Skin of body (tissue), 2 donors: ENCODE data around the gene ZC3H18. TPM values are rescaled to one million over a fixed set of nuclear protein-coding genes. Genes with fewer than 3 reads are reported as not detected.

Experiments used
- DNase-seq: peaks from one replicate; lab custom pipeline; 2025; lab: John Stamatoyannopoulos, UW
- total RNA-seq: library from RNA; depleted of rRNA; stranded (reverse); fragments of >200 nt; gene quantifications from one replicate; pipeline ENCODE4 v1.2.3, GENCODE V29; 2014

Gene ZC3H18
- total RNA-seq, 1 donor from 2014 or later, result 13.6 TPM

DNA sequence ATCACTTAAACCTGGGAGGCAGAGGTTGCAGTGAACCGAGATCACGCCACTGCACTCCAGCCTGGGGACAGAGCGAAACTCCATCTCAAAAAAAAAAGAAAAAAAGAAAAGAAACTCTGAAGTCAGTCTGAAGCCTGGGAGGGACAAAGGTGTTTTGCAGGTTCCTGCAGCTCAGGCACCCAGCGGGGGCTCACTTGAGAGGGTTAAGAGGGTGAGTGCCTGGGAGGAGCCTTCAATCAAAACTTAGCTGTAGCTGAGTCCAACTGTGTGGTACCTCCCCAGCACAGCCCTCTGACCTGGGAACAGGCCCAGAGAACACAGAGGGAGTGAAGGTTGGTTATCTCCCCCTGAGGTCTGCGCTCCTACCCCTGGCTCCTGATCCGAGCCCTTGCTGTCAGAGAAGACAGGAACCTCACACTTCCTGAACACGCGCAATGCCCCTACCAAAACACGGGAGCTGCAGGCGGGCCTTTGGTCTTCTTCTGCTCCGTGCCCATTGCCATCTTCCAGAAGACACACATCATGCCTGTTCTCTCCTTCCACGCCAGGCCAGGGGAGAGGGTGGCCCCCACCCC lies 20.4 kb upstream of the ZC3H18 start:
- DNase-seq, result no peak

DNA sequence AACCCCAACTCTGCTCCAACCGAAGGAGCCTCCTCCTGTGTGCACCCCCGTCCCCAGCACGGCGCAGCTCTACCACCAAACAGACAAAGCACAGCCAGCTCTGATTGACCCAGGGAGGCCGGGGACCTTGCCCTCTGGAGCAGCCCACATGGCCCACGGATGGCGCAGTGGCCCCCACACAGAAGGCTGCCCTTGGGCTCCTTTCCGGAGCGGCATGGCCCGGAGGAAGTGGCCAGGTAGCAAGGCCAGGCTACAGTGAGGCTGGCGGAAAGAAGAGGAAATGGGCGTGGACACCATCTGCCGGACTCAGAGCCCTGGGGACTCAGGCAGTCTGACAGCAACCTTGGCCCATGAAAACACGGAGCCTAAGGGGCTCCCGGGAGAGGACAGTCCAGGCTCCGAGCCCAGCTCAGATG lies 19.9 kb upstream of the ZC3H18 start:
- DNase-seq, result peak; percentile 24

DNA sequence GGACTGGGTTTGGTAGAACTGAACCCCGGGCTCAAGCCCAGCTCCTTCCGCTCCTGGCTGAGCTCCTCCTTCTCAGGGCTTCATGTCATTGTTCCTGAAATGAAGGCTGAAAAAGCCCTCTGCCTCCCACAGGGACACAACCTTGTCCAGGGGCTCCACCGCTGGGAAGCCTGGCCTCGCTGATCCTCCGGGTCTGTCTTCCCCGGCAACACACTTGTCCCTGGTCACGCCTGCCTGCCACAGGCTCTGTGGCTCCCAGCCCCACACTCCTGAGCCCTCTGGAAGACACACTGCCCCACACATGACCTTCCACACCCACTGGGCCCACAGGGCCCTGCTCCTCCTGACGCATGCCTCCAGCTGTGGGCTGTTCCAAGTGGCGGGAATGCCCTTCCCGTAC lies 18.0 kb upstream of the ZC3H18 start:
- no peak for DNase-seq

DNA sequence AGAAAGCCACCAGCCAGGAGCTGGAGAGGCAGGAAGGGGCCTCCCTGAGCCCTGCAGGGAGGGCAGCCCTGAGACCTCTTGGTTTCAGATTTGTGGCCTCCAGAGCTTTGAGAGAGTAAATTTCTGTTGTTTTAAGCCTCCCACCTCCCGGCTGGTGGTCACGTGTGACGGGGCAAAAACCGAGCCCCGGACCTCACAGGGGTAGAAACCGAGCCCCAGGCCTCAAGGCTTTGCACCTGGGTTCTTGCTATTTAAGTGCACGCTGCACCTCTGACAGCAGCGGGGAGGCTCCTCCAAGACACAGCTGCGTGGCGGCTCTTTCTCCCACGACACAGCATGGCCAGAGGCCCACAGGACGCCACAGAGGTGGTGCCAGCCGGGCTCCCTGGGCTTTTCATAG lies 17.4 kb upstream of the ZC3H18 start:
- DNase-seq, result no peak

DNA sequence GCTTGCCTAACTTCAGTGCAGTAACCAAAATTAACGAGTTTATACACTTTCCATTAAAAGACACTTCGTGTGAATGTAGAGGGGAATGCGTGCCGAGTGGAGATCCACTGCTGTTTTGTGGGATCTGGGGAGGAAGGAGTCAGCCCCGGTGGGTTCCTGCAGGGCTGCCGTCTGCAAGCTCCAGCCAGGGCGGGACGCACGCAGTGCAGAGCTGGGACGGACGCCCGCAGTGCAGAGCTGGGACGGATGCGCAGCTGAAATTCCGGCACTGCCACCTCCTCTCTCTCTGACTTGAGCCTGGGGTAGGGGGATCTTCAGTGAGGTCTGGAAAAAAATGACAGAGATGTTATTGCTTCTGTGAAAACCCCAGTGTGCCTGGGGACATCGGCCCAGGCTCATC lies 16.5 kb upstream of the ZC3H18 start:
- DNase-seq, result no peak

DNA sequence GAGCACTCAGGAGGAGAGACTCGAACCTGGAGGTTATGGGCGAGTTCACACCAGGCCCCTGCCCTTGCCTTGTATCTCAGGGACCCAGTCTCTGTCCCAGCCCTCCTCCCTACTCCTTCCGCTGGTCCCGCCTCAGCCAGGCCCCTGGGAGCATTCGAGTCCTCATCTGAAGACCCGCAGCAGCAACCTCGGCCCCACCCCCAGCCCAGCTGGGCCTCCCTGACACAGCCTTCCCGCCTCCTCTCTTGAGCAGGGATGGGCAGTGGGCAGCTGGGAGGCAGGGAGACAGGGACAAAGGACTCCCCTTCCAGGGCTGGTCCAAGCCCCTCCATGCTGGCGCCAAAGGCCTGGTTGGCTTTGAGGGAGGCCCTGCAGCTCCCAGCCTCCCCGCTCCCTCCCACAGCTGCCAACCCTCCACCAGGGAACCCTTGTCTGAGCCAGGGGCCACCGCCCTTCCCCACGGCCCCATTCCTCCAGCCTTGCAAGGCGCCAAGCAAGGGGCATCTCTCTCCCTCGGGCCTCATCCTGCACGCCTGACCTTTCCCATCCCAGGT lies 15.4 kb upstream of the ZC3H18 start:
- no peak for DNase-seq

DNA sequence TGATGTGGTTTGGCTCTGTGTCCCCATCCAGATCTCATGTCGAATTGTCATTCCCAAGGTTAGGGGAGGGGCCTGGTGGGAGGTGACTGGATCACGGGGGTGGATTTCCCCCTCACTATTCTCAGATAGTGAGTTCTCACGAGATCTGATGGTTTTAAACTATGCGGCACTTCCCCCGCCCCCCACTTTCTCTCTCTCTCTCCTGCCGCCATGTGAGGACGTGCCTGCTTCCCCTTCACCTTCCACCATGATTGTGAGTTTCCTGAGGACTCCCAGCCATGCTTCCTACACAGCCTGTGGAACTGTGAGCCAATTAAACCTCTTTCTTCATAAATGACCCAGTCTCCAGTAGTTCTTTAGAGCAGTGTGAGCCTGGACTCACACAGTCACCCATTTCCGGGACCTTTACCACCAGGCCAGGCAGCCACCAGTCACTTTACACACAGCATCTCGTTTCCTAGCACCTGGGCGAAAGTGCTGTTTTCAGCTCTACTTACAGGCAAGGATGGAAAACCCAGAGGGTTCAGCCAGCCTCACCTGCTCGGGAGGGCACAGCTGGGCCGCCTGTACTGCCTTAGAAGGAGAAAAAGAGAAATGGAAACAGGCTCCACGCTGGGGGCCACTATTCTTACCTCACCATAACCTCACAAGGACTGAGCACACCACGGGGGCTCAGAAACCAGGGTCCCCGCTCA lies 13.8 kb upstream of the ZC3H18 start:
- DNase-seq, result no peak

DNA sequence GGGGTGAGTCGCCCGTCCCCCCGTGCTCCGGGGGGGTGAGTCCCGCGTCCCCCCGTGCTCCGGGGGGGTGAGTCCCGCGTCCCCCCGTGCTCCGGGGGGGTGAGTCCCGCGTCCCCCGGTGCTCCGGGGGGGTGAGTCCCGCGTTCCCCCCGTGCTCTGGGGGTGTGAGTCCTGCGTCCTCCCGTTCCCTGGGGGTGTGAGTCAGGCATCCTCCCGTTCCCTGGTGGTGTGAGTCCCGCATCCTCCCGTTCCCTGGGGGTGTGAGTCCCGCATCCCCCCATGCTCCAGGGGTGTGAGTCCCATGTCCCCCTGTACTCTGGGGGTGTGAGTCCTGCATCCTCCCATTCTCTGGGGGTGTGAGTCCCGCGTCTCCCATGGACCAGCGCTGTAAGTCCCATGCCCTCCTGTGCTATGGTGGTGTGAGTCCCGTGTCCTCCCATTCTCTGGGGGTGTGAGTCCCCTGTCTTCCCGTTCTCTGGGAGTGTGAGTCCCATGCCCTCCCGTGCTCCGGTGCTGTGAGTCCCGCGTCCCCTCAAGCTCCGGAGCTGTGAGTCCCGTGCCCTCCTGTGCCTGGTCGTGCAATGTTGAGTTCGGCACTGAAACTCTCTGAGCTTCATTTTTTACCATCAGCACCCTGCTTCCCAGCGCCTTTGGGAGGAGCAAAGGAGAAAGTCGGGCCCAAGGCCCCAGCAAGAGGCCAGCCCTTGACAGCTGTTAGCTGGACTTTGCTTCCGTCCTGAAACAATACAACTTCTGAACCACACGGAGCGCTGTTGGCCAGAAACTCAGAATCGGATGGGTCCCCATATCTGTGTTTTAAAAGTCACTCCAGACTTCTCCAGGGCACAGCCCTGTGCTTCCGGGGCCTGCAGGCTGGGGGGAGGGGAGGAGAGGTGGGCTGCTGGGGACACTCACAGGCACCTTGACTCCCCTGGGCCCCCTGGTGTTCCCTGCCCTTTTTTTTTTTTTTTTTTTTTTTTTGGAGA lies 11.5 kb upstream of the ZC3H18 start:
- peak; percentile 53 for DNase-seq

DNA sequence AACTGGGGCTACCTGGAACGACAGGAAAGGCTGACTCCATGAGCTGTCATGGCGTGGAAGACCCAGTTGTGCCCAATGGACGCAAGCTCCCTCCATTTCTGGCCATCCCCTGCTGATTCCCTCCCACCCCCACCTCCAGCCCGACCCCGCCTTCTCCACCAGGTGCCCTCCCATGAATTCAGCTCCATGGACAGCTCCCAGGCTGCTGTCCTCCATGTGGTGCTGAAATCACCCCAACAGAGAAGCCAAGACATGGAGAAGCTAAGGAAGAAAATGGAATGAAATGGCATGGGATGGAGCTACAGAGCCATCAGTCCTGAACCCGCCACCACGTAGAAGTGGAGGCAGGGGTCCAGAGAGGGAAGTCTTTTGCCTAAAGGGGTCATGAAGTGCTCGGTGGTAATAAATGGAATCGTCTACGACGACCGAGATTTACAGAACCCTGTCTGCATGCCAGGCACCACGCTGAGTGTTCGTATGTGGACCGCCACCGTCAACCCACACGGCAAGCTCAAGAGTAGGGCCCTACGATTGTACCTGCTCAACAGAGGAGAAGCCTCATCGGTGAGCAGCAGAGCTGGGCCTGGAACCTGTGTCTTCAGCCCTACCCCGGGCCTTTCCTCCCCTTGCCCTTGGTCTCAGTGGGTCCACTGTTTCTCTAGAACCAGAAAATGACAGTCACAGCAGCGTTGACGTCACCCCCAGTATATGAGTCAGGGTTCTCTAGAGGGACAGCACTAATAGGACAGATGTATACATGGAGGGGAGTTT lies 9.3 kb upstream of the ZC3H18 start:
- DNase-seq, result no peak

DNA sequence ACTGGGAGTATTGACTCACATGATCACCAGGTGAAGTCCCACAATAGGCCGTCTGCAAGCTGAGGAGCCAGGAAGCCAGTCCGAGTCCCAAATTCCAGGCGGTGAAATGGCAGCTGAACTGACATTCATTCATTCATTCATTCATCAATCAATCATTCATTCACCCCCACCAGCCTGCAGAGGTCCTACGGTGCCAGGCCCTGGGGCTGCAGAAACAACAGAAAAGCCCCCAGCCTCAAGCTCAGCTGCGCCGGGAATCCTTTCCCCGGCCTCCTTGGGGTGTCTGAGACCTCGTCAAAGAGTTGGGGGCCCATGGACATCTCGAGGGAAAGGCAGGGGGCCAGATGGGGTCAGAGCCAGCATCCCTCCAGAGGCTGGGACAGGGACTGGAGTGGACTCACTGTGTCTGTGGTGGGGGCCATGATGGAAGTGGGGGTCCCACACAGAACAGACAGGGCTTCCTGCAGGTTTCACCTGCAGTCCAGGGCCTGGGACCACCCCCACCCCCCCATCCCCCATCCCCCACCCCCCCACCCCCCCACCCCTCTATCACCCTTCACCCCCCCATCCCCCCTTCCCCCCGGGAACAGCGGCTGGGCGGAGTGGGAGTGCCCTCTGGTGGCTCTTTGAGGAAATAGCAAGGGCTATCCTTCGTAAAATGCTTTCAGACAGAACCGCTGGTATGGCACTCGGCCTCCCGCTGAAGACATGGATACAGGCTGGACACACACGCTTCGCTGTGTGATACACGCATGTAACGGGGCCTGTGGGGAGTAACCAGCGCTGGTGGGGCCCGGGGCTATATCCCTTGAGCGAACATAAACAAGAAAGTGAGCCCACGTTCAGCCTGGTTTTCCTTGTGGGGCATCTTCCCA lies 8.5 kb upstream of the ZC3H18 start:
- DNase-seq, result peak; percentile 10

DNA sequence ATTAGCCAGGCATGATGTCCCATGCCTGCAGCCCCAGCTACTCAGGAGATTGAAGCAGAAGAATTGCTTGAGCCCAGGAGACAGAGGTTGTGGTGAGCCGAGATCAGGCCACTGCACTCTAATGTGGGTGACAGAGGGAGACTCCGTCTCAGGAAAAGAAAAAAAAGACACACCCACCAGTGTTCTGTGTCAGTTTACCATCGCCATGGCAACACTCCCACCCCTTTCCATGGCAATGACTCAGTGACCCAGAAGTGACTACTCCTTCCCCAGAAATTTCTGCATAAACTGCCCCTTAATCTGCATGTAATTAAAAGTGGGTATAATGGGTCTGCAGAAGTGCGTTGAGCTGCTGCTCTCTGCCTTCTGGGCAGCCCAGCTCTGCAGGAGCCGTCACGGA lies 4.0 kb upstream of the ZC3H18 start:
- DNase-seq, result no peak

DNA sequence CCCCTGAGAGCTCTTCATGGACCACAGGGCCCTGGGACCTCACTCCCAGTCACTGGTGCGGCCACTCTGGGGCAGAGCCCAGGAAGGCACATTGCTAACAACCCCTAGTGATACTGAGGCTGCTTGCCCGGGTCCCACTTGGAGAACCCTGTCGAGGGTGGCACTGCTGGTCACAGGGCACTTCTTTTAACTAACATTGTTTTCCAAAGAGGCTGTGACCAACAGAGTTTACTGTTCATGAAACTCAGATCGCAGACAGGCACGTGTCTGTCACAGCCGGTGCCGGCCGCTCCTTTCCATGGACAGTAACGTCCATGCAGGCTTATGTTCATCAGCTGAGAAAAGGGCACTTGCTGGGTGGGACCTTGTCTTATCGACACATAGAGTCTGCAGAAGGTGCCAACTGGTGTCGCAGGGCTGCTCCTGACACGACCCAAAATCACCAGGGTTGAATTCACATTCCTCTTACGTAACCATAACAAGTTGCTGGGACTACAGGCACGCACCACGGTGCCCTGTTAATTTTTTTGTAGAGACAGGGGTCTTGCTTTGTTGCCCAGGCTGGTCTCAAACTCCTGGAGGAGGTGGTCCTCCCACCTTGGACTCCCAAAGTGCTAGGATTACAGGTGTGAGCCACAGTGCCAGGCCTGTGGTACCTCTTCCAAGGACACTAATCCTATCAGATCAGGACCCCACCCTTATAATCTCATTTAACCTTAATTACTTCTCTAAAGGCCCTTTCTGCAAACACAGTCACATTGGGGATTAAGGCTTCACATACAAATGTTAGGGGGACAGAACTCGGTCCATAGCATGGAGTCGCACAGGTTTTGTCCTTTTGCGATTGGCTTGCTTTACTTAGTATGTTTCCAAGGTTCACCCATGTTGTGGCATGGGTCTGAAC lies 1.2 kb upstream of the ZC3H18 start:
- no peak for DNase-seq

DNA sequence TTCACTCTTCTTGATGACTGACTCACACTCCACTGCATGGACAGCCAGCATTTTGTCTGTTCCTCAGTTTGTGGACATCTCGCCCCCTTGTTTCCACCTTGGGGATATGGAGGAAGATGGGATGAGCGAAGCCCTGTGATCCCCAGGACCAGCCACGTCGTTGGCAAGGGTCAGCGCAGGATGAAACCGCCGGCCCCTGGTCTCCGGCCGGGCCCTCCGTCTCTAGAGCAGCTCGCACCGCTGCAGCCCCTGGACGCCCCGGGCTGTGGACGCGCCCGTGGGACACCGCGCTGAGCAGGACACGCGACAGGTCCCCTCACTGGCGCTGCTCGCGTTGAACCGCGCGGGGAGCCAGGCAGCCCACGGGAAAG lies 604 bp upstream of the ZC3H18 start:
- DNase-seq, result no peak

DNA sequence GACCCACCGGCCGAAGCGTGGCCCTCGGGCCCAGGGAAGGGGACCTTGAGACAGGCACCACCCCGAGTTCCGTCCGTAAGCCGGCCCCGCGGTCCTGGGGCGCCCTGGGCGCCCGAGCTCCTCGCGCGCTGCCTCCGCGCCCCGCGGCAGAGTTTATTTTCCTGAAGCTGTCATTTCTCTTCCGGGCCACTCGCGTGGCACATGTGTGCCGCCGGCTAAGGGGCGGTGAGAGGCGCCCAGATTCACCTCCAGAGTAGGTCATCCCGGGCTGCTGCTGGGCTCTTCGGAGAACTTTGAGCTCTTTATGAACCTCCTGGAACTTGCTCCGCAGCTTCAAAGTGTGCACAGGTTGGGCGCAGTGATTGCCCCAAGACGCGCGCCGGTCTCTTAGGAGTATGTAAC lies 489 bp downstream of the ZC3H18 start:
- no peak for DNase-seq

DNA sequence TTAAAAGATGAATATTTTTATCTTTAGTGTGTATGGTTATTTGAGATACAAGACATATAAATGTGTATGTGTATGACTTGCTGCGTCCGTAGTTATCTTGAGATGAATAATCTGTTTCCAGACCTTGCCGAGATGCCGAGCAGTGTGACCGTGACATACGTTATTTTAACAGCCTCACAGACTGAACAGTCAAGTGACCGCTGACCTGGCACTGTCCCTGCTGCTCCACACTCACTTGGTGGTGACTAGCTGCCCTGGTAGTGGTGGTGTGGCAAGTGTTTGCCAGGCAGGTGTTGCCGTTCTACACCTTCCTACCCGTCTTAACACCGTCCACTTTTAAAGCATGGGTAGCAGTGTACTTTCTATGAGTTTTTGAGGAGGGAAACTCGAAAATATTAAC lies 5.0 kb downstream of the ZC3H18 start:
- DNase-seq, result no peak

DNA sequence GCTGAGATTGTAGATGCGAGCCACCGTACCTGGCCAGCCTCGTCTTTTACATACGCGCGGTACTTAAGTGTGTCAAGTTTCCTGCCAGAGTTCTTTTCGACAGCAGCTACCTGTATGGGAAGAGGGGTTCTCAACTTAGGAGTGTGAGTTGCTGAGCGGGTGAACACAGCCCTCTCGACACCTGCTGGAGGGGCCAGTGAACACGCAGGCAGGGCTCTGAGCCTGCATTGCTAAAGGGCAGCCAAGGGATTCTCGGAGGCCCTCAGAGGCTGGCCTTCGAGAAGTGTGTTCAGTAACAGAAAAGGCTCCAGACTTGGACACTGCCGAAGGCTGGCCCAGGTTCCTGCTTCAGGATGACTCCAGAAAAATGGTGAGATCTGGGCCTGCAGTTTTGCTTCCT lies 6.1 kb downstream of the ZC3H18 start:
- DNase-seq, result no peak

DNA sequence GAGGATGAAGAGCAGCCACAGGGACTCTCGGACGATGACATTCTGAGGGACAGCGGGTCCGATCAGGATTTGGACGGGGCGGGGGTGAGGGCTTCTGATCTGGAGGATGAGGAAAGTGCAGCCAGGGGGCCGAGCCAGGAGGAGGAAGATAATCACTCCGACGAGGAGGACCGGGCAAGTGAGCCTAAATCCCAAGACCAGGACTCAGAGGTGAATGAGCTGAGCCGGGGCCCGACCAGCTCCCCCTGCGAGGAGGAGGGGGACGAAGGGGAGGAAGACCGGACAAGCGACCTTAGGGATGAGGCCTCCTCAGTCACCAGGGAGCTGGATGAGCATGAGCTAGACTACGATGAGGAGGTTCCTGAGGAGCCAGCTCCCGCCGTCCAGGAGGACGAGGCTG lies 7.0 kb downstream of the ZC3H18 start:
- no peak for DNase-seq

DNA sequence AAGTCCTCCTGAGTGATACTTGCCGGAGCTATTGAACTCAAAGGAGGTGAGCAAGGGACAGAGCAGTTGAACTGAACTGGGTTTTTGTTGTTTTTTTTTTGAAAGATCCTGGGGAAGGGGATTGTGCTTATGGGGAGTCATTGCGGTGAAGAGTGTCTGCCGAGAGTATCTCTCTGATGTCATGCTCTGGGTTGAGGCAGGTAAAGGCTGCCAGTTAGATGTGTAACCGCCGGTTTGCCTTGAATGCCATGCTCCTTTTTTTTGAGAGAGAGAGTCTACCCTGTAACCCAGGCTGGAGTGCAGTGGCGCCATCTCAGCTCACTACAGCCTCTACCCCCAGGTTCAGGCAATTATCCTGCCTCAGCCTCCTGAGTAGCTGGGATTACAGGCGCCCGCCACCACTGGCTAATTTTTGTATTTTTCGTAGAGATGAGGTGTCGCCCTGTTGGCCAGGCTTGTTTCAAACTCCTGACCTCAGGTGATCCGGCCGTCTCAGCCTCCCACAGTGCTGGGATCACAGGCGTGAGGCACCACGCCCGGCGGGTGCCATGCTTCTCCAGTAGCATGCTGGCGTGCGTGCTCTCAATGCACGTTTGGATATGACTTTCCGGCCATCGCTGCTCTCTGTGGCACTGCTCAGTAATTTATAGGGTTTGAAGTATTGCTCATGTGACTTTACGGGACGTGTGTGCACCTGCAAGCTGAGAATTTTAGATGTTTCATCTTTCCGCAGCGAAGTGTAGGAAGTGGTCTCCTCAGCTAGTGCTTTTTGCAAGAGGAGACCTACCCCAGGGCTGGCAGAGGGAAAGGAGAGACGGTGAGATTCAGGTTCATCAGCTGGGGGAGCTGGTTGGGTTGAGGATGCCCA lies 8.5 kb downstream of the ZC3H18 start:
- DNase-seq, result no peak
